GM21447 (cell line): ENCODE data around the gene ZDHHC11.
"Not testable (repeated sequence)": the region's sequence is repeated elsewhere in the genome, so short reads cannot be mapped to it uniquely, and the experiment has no call there.

Experiments used
- ATAC-seq: cut with Tn5 transposase; IDR thresholded peaks from one replicate; pipeline ENCODE4 v1.9.1; 2021; ENCODE audit not compliant: unreplicated experiment

The ZDHHC11 gene

DNA sequence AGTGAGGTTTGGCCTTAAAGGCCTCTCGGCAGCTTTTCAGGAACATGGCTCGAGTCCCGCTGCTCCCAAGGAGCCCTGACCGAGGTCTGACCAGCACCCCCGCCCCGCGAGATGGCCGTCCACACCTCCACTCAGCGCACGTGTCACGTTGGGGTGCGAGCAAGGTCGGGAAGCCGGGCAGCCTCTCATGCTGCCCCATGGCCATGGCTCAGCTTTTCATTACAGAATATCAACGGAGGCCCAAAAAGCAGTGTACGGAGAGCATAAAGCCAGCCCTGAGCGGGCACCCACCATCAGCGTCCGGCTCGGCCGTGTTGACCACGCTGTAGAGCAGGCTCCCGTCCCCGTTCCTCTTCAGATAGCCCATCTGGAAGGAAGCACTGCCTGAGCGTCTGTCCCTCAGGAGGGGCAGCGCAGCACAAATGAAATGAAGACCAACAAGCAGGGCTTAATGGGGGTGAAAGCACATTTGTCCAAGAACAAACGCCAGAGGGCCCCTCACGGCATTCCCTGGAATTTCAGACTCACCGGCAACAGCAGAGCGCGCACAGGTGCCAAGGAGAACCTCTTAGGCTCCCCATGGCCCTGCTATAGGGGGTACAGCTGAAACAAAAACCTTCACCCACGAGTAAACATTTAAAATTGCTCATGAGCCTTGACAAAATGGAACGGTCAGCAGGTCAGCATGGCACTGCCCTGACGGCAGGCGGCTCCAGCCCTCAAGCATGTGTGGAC is 30.2 kb upstream of the ZDHHC11 start:
- ATAC-seq: no peak

DNA sequence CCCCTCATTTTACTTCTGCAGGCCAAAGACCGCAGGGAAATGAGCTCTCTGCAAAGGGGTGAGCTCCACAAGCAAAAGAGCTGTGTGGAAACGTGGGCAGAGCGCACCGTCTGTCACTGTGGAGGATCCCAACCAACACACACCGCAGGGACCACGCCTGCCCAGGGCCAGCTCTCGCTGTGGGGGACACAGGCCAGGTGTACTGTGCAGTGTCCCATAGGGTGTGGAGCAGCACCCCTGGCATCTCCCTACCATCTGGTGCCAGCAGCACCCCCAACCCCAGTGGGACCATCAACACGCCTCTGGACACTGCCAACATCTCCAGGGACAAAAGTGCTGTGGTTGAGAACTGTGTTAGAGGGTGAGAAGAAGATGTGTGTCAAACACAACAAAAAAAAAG is 27.9 kb upstream of the ZDHHC11 start:
- ATAC-seq: not testable (repeated sequence)

DNA sequence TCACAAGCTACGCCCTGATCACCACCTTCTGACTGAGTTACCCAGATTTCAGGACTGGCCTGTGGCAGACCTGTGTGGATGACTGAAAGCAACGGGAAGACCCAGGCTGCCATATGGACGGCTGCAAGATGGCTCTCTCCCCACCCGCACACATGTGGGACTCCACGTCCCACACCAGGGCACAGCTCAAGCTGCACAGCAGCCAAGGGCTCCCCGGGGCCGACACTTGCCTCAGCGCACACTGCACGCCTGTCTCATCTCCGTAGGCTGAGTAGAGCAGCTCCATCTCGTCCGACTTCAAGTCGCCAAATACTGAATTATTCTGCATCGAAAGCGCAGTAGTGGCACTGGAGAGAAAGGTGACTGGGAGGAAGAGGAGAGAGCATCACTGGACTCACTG is 27.3 kb upstream of the ZDHHC11 start:
- ATAC-seq: no peak

DNA sequence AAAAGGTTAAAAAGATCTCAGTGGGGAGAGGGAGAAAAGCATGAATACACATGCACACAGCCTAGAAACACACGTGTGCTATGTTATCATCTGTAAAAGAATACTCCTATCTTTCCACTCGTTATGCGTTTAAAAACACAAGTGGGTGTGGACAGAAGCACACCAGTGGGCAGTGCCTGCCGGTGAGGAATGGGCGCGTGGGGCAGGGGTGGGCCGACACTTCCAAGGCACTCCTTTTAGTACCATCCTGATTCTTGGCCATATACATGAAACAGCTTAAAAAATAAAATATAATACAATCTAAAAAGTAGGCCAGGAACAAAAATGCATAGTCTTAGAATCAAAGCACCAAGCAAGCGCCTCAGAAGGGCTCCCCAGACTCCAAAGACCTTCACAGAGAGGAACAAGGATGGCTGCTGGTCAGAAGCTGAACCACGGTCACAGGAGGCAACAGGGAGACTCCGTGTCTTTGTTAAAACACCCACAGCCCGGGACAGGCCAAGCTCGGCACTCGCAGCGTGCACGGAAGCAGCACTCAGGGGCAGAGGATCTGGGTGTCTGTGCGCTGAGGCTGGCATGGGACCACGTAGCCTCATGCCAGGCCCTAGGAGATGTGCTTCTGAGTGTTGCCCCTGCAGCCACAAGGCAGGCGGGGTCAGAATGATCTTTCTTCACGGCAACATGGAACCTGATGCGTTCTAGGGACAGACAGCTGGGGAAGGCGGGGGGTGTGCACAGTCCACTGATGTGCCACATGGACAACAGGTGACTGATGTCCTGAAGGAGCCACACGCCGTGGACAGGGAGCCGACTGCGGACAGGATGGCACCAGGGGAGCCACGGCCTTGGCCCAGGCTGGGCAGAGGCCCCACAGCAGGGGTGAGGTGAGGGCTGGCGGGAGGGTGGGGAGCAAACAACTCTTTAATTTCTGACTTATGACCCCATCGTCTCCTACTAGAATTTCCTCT is 25.9 kb upstream of the ZDHHC11 start:
- ATAC-seq: no peak

DNA sequence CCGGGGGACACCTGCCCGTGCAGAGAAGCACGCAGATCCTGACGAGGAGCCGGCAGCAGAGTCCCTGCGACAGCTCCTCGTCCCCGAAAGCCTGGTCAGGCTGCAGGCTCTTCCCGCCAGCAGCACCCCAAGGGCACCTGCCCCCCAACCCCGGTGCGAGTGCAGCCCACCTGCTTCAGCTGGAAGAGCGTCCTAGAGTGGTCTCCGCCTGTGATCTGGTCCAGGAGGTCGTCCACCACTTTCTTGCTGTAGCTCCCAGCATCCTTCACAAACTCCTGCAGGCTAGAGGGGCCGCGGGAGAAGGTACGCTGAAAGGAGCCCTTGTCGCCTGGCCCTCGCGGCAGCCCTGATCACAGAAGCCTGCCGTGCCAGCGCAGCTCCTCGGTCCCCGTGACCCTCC is 25.1 kb upstream of the ZDHHC11 start:
- no peak for ATAC-seq

DNA sequence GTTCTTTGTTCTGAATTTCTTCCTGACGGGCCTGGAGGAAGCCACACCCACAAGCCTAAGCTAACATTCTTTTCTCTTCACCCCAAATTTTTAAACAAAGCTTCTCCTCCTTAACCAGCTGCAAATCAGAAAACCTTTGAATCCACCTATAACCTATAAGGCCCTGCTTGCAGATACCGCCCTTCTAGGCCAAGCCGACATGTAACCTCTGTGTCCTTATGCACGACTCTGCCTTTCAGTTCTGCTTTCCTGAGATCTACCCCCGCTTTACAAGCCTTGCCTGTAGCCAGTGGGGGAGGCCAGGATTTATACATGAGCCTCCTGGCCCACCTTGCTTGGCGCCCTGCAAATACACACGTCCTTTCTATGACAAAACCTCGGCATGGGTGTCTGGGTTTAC is 22.5 kb upstream of the ZDHHC11 start:
- no peak for ATAC-seq

DNA sequence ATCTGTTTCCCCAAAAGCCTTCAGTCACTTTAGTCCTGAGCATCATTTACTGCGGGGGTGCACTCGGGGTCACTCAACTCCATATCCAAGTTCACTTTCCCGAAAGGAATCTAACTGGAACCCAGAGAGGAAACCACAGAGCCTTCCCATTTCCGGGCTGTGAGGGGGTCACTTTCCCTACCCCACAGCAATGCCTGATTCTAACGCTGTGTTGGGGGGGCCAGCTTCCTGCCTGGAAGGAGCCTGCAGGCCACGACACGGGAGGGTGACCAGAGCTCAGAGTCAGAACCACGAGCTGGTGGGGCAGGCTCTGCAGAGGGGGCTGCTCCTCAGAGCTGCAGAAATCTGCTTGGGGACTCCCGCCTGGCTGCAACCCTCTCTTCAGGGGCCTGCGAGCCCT is 21.5 kb upstream of the ZDHHC11 start:
- ATAC-seq: no peak

DNA sequence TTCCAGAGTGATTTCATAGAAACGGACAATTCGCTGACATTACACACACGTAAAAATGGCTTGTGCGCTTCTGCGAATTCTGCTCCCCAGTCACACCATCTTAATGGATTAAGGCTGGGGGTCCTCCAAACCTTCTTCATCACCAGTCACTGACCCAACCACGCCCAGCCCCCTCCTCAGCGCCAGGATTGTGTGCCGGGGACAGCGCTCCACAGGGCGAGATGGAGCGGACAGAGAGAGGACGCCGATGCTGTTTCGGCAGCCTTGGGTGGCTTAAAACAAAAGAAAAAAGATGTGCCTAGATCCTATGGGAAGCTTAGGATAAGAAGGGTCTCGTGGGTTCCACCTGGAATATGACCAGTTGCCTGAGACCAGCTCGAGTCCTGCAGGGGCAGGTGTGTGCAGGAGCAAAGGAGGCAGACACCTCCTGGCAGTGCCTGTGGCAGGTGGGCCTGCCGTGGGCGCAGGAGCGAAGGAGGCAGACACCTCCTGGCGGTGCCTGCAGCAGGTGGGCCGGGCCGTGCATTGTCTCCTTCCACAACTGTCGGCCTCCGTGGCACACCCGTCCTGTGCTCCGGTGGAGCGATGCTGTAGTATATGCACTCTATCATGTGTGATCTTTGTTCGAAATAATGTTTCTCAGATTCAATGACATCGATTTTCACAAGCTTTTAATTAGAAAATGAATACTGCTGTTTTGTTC is 21.0 kb upstream of the ZDHHC11 start:
- no peak for ATAC-seq

GRCh38 chr5:870956-871355 is 20.2 kb upstream of the ZDHHC11 start:
- no peak for ATAC-seq

DNA sequence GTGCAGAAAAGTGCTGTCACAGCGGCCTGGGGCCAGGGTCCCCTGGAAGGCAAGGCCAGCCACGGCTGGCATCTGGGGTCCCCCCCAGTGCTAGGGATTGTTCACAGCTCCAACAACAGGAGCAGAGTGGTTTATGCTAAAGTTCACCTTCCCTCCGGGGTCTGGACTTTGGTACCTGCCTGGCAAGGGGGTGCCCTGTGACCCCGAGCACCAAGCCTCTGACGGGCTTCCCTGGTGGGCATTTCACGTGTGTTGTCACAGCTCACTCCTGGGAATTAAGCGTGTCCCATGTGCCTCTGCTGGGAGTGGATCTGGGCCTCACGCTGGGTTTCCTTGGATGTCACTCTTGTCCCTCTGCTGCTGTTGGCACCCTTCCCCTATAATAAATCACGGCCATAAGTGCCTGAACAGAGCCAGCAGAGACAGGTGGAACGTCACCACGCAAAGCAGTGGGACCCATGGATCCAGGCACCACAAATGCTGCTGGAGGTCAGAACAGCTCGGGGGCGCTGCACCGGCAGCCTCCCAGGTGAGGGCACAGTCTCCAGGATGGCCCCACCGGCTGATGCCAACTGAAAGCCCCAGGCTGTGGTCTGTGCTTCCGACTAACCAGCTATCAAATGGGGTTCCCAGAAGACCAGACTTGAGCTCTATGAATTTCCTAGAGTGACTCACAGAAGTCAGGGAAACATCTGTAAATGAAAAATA is 17.8 kb upstream of the ZDHHC11 start:
- ATAC-seq: no peak

DNA sequence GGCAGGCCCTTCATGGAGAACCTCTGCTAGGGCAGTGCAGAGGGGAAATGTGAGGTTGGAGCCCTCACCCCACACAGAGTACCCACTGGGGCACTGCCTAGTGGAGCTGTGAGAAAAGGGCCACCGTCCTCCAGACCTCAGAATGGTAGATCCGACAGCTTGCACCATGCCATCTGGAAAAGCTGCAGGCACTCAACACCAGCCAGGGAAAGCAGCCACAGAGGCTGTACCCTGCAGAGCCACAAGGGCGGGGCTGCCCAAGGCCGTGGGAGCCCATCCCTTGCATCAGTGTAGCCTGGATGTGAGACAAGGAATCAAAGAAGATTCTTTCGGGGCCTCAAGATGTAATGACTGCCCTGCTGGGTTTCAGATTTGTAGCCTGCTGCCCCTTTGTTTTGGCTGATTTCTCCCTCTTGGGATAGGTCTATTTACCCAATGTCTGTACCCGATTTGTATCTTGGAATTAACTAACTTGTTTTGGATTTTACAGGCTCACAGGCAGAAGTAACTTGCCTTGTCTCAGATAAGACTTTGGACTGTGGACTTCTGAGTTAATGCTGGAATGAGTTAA is 16.6 kb upstream of the ZDHHC11 start:
- no peak for ATAC-seq

DNA sequence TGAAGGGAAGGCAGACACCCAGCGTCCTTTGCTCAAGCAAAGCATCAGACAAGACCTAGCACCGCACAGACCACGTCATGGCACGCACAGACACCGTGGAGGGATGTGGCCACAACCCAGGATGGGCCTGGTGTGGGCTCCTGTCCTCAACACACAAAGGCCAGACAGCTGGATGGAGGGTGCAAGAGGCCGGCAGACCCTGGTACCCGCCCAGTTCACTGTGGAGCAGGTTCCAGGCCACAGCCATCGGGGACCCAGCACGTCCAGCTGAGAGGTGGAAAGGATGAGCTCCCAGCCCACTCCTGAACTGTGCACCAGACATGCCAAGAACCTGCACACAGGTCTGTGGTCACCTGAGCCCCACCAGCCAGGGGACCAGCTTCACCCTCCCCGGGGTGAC is 15.0 kb upstream of the ZDHHC11 start:
- ATAC-seq: no peak

DNA sequence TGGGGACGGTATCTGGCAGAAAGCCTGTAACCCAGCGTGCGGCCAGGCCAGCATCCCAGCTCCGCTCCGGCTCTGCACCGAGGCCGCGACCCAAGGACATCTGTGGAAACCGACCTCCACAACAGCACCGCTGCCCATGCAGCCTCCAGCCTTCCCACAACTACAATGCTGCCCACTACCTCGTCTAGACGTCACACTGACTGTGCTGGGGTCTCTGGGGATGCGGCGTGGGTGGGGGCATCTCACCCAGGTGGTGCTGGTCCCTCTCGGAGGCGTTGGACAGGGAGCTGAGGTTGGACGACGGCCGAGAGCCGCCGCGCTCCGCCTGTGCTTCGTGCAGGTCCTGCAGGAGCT is 14.4 kb upstream of the ZDHHC11 start:
- no peak for ATAC-seq

DNA sequence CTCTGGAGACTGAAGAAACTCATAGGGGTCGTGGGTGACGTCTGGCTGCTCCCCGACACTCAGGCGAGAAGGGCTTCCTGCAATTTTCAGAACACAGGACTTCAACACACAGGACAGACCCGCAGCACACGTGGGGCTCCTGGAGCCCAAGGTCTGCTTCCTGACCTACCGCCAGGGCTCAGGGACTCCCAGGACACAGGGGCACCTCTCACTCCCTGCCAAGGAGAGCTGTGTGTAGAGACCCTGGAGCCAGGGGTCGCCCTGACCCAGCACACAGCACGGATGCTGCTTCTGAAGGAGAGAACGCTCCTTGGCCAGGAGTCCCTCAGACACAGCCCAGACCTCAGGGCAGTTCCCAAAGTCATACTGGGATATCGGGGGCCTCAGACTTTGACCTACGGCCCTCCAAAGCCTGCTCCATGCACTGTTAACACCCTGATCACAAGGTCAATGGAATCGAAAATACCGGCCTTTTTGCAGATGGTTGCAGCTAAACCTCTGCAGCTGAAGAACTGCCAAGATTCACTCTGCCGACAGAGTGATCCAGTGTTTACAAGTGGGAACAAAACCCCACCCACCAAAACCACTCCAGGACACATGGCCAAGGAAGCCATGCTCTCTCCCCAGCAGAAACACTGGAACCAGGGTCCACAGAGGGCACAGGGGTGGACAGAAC is 13.8 kb upstream of the ZDHHC11 start:
- no peak for ATAC-seq

DNA sequence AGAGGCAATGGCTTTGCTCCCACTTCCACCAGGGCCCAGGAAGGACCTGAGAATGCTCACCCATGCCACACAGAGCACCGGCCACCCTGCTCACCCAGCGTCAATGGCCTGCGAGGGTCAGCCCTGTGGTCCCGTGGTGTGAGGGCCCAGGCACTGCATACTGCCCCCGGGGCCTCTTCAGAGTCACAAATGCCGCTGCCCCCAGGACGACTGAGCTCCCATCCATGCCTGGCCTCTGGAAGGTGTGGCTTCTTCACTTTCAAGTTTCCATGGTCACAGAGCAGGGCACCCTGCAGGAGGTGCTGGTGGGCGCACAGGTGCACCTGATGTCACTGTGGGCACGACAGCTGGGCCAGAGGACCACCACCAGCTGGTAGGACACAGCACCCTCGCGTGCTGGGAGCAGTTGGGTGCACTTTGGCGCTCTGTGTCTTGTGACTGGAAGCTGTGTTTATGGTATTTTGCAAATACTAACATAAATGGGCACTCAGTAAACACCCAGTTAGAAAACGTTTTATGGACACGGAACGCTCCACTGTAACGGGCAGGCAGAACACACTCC is 12.5 kb upstream of the ZDHHC11 start:
- no peak for ATAC-seq

GRCh38 chr5:862367-863243 is 11.8 kb upstream of the ZDHHC11 start:
- ATAC-seq: no peak

DNA sequence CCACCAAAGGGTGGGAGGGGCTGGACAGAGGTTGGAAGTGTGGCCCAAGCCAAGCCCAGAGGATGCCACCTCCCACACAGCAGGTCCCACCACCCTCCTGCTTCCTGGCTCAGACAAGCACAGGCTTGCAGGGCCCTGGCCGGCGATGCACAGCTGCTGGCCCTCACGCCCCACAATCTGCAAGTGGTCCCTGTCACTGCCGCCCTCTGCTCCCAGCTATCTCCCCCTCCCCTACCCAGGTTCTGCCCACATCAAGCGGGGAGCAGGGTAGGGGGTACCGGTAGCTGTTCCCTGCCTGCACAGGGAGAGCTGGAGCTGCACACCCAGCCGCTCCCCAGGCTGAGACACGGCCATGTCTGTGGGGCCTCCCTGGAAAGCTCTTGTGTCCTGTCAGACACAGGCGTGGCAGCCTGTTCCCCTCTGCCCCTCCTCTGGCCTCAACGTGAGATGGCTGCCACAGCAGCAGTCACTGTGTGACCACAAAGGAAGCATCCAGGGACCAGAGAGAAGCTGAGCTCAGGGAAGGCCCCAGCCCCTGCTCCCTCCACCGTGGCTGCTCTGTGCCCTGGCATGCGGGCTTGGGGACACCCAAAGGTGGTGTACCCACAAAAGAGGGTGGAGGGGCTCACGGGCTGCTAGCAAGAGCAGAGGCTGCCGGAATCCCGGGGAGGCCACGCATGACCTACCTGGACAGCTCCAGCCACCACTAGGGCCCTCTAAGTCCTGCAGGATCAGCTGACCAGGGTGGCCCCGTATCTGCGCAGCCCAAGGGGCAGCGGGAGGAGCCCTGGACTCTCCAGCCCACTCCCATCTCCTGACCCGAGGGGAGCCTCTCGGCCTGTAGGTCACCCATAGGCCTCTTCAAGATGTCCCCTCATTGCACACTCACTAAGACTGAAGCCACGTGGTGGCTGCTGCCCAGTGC is 10.9 kb upstream of the ZDHHC11 start:
- ATAC-seq: no peak
